Stimulated activated memory B cell treated with anti-CD40 and anti-IgM and Interleukin-4, amounts not matched to agents 10 μg/mL and 1 μg/mL and 100 μg/mL, for 72 hours (primary cell): ENCODE data around the gene ACTR6.
"Not testable (repeated sequence)": the region's sequence is repeated elsewhere in the genome, so short reads cannot be mapped to it uniquely, and the experiment has no call there.

Source experiments
- ATAC-seq: fragments of 150-1000 bp; cut with Tn5 transposase; 2 replicates; pipeline ENCODE4 v1.10.0; 2021
- H3K27ac Mint-ChIP-seq: one replicate; pipeline ENCODE4 v1.8.0; 2022; ENCODE audit warnings: mild to moderate bottlenecking, mixed read lengths
- H3K27me3 Mint-ChIP-seq: one replicate; pipeline ENCODE4 v1.8.0; 2022; ENCODE audit warnings: mixed read lengths
- H3K36me3 Mint-ChIP-seq: one replicate; pipeline ENCODE4 v1.8.0; 2022; ENCODE audit warnings: mixed read lengths
- H3K4me1 Mint-ChIP-seq: one replicate; pipeline ENCODE4 v1.8.0; 2022; ENCODE audit warnings: mixed read lengths
- H3K4me3 Mint-ChIP-seq: one replicate; pipeline ENCODE4 v1.8.0; 2022; ENCODE audit warnings: mild to moderate bottlenecking, moderate library complexity, mixed read lengths
- H3K9me3 Mint-ChIP-seq: one replicate; pipeline ENCODE4 v1.8.0; 2022; ENCODE audit warnings: mixed read lengths

The ACTR6 gene

DNA sequence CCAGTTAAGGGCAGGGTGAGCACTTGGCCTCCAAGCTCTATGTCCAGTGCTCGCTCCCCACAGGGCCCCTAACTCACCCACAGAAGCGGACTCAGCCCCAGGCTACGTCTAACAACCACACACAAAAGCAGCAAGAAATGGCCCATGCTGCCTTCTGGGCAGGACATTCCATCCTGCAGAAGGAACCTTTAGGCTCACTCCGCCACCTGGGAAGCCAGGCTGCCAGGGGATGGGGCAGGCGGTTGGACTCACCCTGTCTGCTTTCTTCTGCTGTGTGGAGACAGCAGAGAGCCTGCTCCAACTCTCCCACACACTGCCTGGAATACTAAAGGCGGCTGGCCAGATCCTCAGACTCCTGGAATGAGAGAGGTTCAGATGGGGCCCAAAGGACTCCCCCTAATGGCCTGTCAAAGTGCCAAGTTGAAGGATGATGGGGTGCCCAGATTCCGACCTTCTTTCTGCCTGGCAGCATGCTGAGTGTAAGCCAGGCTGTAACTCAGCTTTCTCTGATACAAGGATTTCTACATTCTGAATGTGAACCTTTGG lies 30.2 kb upstream of the ACTR6 start:
- Mint-ChIP-seq H3K9me3 (no peaks in the 10 kb centered on the region), H3K4me3 (no peak overlapping the region), H3K27ac (no peak overlapping the region), H3K4me1 (no peaks in the 10 kb centered on the region), H3K27me3 (no peaks in the 10 kb centered on the region), H3K36me3 (peaks cover 25% of the 10 kb centered on the region)
- ATAC-seq = no peak

DNA sequence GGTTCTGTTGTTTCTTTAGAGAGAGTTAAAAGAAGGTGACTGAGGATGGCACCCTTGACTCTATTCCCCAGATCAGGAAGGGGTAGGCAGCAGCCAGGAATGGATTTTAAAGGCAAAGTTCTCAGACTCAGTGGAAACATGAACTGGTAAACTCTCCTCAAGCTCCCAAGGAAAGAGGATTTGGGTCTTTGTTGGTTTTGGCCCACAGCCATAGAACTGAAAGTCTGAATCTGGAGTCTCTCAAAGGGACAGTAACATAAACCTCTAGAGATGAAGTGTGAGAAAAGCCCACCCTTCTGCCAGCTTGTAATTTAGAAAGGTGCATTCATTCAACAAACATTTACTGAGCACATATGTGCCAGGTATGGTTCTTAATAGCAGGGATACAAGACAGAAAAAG lies 29.4 kb upstream of the ACTR6 start:
- Mint-ChIP-seq H3K36me3 (peaks cover 25% of the 10 kb centered on the region), H3K4me1 (no peaks in the 10 kb centered on the region), H3K27ac (no peak overlapping the region), H3K4me3 (no peak overlapping the region), H3K27me3 (no peaks in the 10 kb centered on the region), H3K9me3 (no peaks in the 10 kb centered on the region)
- no peak for ATAC-seq

DNA sequence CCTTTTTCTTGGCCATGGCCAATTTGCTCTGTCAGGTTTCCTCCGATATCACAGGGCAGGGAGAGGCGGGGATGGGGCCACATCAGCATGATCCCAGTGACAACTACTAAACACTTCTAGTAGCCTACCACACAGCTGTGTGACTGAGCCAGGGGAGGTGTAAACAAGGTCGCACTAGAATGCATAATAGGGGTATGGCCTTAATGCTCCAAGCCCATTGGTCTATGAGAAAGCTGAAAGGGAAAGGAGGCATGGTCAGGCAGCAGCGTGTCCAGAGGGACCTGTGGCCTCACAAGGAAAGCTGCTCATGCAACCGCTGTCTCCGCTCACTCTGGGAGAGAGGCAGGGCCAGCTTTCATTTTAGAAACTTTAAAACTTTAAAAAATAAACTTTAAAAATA lies 27.5 kb upstream of the ACTR6 start:
- Mint-ChIP-seq H3K27me3 (no peaks in the 10 kb centered on the region), H3K4me3 (no peak overlapping the region), H3K27ac (no peak overlapping the region), H3K36me3 (peaks cover 27% of the 10 kb centered on the region), H3K9me3 (no peaks in the 10 kb centered on the region), H3K4me1 (no peaks in the 10 kb centered on the region)
- no peak for ATAC-seq

DNA sequence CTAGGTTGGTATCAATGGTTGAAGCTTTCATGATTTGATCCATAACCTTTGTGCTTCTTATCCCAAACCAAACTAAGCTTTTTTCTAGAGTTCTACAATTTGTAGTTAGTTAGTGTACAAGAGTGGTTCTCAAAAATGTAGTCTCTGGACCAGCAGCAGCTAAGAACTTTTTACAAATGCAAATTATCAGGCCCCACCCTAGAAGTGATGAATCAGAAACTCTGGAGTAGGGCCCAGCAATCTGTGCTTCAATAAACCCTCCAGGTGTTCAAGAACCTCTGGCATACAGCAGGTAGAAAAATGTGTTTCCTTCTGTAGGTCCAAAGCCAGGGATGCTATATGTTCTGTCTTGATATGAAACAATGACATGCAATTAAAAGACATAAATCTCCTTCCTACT lies 26.1 kb upstream of the ACTR6 start:
- no peak overlapping the region for H3K27ac Mint-ChIP-seq
- ATAC-seq = no peak
- H3K36me3 Mint-ChIP-seq = peaks cover 35% of the 10 kb centered on the region
- no peaks in the 10 kb centered on the region for H3K27me3 Mint-ChIP-seq
- no peaks in the 10 kb centered on the region for H3K9me3 Mint-ChIP-seq
- no peak overlapping the region for H3K4me3 Mint-ChIP-seq
- H3K4me1 Mint-ChIP-seq = no peaks in the 10 kb centered on the region

DNA sequence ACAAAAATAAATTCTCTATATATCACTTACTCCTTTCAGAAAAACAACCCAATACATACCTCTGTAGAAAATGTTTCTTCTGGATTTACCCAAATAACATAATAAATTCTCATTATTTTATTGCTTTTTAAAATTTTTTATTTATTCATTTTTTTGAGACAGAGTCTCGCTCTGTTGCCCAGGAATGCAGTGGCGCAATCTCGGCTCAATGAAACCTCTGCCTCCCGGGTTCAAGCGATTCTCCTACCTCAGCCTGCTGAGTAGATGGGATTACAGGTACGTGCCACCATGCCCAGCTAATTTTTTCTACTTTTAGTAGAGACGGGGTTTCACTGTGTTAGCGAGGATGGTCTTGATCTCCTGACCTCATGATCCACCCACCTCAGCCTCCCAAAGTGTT lies 24.1 kb upstream of the ACTR6 start:
- H3K9me3 Mint-ChIP-seq, H3K27me3 Mint-ChIP-seq, H3K27ac Mint-ChIP-seq, ATAC-seq, H3K4me3 Mint-ChIP-seq, H3K4me1 Mint-ChIP-seq: not testable (repeated sequence)
- H3K36me3 Mint-ChIP-seq = peaks cover 39% of the 10 kb centered on the region

DNA sequence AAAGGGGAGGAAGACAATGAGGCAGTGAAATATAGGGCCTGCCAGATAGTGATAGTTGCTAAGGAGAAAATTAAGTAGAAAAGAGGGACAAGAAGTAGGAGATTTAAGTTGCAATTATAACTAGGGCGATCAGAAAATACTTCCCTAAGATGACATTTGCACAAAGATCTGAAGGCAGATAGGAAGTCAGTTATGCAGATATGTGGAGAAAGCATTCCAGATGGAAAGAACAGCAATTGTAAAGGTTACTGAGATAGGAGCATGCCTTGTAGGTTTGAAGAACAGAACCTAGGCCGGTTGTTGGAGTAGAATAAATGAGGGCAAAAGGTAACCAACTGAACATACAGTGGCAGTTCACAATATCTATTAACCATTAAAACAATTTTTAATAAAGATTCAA lies 21.4 kb upstream of the ACTR6 start:
- no peaks in the 10 kb centered on the region for H3K27me3 Mint-ChIP-seq
- peaks cover 34% of the 10 kb centered on the region for H3K36me3 Mint-ChIP-seq
- H3K4me1 Mint-ChIP-seq = peaks cover 26% of the 10 kb centered on the region
- no peak overlapping the region for H3K4me3 Mint-ChIP-seq
- no peak overlapping the region for H3K27ac Mint-ChIP-seq
- no peaks in the 10 kb centered on the region for H3K9me3 Mint-ChIP-seq
- no peak for ATAC-seq

DNA sequence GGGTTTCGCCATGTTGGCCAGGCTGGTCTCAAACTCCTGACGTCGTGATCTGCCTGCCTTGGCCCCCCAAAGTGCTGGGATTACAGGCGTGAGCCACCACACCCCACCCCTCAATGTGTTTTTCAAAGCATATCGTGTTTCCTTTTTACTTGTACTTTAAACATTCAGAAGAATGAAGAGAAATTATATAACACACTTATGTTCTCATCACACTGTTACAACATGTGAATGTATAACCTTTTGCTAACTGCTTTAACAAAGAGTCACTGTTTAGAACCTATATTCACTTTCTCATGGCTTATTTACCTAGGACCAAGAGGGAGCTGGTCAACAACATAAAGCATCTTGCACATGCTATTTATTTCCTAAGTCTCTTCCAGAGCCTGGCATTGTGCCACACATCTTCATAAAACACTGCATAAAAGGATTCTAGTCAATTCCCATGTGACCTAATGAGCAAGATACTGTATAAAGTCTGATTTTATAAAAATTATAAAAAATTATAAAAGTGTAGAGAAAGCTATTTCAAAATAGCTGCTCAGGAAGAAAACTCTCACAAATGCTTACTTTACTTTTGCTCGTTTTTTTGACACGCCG lies 16.0 kb upstream of the ACTR6 start:
- no peak overlapping the region for H3K27ac Mint-ChIP-seq
- no peaks in the 10 kb centered on the region for H3K27me3 Mint-ChIP-seq
- peaks cover 29% of the 10 kb centered on the region for H3K4me1 Mint-ChIP-seq
- no peak for ATAC-seq
- no peak overlapping the region for H3K4me3 Mint-ChIP-seq
- peaks cover 37% of the 10 kb centered on the region for H3K36me3 Mint-ChIP-seq
- H3K9me3 Mint-ChIP-seq = no peaks in the 10 kb centered on the region

DNA sequence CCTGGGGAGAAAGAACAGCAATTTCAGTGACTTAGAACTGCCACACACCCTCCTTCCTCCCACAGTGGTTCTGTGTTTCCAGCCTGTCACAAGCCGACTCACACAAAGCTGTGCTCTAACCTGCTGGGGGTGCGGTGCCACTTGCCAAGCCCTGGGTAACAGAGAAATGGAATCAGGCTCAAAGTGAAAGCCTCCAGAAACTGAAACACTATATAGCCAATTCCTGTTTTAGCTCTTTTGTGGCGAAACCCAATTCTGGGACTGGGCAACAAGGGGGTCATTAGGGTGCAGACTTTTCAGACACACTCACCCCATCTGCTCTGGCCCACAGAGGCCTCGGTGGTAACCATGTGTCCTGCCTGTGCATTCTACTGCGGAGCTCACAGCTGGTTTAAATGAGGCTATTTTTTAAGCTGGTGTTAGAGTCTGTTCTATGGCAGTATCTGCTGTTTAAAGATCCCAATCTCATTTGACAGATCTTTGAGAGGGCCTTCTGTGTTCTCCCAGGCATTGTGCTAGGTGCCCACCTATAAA lies 15.2 kb upstream of the ACTR6 start:
- no peak overlapping the region for H3K27ac Mint-ChIP-seq
- no peaks in the 10 kb centered on the region for H3K27me3 Mint-ChIP-seq
- no peak for ATAC-seq

DNA sequence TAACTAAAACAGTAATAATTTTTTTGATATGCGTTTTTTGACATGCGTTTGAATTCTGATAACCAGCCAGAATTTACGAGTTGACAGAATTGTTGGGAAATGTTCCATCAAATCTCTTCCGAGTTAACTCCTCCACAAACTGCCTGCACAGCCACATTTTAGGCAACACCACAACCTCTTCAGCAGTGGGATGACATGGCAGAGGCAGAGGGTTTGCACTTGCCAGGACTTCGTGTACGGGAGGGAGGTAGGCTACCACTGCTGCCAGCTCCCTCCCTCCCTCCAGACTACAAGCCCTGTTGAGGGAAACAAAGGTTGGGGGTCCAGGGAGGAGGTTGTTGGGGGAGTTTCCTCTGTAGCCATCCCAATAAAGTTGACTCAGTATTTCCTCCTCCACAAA lies 14.5 kb upstream of the ACTR6 start:
- Mint-ChIP-seq H3K36me3 (peaks cover 38% of the 10 kb centered on the region), H3K4me3 (no peak overlapping the region), H3K9me3 (no peaks in the 10 kb centered on the region), H3K27me3 (no peaks in the 10 kb centered on the region), H3K27ac (no peak overlapping the region), H3K4me1 (peaks cover 31% of the 10 kb centered on the region)
- no peak for ATAC-seq

More for the DNA sequence above, 15.2 kb upstream of the ACTR6 start:
- Mint-ChIP-seq H3K36me3 (peaks cover 41% of the 10 kb centered on the region), H3K9me3 (no peaks in the 10 kb centered on the region), H3K4me3 (no peak overlapping the region), H3K4me1 (peaks cover 29% of the 10 kb centered on the region)

DNA sequence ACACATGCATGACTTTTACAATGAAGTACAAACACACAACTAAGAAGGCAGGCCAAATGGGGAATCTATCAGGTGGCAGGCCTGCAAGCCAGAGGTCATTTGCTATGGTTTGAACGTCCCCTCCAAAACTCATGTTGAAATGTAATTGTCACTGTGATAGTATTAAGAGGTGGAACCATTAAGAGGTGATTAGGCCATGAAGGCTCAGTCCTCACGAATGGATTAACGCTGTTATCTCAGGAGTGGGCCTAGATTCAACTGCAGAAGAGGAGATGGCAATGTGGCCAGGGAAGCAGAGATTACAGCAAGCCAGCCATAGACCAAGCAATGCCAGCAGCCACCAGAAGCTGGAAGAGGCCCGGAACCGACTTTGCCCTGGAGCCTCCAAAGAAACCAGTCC lies 13.5 kb upstream of the ACTR6 start:
- Mint-ChIP-seq H3K27me3 (no peaks in the 10 kb centered on the region), H3K4me1 (peaks cover 31% of the 10 kb centered on the region), H3K27ac (no peak overlapping the region), H3K4me3 (no peak overlapping the region), H3K9me3 (no peaks in the 10 kb centered on the region), H3K36me3 (peaks cover 43% of the 10 kb centered on the region)
- ATAC-seq = no peak

DNA sequence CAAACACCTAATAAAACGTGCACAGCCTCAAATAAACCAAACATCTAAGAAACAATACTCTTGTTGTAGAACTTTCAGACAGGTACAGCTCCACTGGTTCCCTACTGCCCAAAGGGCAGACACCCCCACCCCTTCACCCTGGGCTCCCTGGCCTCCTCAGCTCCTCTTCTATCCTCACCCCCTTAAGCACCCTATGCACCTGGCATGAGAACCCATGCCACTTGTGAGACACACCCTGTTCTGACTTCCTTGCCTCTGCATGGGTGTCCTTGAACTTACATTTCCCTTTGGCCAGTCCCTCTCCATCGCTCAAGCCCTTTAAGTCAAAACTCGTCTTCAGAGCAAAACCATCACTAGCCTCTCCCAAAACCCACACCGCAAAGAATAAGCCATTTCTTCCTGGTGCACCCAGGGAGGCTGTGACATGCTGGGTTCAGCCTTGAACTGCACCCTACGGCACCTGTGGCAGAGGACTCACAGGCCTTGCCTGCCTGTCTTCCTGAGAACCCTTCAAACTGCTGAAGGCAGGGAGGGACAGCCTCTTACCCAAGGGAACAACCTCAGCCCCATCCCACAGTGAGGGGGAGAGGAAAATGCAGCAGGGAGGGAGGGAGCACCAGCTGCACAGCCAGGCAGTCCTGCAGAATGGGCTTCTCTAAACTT lies 12.6 kb upstream of the ACTR6 start:
- Mint-ChIP-seq H3K4me3 (no peak overlapping the region), H3K9me3 (no peaks in the 10 kb centered on the region), H3K4me1 (peaks cover 24% of the 10 kb centered on the region), H3K36me3 (peaks cover 46% of the 10 kb centered on the region), H3K27me3 (no peaks in the 10 kb centered on the region), H3K27ac (no peak overlapping the region)
- ATAC-seq = no peak

DNA sequence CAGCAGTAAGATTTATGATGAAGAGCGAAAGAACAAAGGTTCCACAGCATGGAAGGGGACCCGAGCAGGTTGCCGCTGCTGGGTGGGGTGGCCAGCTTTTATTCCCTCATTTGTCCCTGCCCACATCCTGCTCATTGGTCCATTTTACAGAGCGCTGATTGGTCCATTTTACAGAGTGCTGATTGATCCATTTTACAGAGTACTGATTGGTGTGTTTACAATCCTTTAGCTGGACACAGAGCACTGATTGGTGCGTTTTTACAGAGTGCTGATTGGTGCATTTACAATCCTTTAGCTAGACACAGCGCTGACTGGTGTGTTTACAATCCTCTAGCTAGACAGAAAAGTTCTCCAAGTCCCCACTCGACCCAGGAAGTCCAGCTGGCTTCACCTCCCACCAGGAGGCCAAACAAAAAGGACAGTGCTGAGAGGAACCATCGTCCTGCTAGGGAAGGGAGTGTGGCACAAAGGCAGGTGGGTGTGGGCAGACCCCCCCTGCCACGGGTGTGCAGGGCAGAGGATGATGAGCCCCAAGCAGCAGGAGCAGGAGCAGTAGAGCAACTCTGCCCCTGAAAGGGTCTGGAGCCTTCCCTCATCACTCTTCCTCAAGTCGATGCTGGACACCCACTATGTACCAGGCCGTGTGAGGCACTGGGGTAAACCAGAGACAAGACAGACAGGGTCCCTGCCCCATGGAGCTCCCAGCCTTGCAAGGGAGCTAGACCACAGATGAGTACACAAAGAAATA lies 11.6 kb upstream of the ACTR6 start:
- not testable (repeated sequence) for H3K4me3 Mint-ChIP-seq, H3K9me3 Mint-ChIP-seq, ATAC-seq, H3K27me3 Mint-ChIP-seq
- Mint-ChIP-seq H3K4me1 (peaks cover 15% of the 10 kb centered on the region), H3K27ac (peak overlapping the region; percentile 5), H3K36me3 (peaks cover 50% of the 10 kb centered on the region)

DNA sequence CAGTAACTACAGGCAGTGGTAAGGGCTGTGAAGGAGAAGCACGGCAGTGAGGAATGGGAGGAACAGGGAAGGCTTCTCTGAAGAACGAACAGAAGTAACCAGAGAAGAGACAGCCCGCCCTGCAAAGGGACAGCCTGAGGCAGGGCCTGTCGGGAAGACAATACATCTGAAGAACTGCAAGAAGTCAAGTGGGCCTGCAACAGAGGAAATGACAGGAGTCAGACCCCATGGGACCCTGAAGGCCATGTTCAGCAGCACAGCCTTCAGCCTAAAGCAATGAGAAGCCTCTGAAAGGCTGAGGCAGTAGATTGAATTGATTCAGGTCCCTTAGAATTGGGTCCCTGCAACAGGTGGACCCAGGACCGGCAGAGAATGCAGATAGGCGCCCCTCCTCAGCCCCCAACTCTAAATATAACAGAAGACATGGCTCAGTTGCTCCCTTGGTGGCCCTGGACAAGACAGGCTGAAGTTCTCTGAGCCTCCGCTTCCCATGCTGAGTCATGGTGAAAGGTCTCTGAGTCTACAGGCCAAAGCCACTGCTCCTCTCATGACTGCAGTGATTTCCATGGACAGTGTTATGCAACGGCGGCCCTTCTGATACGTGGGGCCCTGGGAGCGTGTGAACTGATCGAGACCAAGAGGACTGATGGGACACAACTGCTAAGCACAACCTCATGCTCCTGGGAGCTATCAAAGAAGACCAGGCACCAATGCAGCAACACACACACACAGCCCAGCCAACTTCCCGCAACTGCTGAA lies 10.8 kb upstream of the ACTR6 start:
- ATAC-seq = no peak
- peak overlapping the region; percentile 5 for H3K27ac Mint-ChIP-seq
- no peaks in the 10 kb centered on the region for H3K9me3 Mint-ChIP-seq
- peaks cover 58% of the 10 kb centered on the region for H3K36me3 Mint-ChIP-seq
- no peak overlapping the region for H3K4me3 Mint-ChIP-seq
- H3K4me1 Mint-ChIP-seq = peaks cover 10% of the 10 kb centered on the region
- H3K27me3 Mint-ChIP-seq = no peaks in the 10 kb centered on the region

DNA sequence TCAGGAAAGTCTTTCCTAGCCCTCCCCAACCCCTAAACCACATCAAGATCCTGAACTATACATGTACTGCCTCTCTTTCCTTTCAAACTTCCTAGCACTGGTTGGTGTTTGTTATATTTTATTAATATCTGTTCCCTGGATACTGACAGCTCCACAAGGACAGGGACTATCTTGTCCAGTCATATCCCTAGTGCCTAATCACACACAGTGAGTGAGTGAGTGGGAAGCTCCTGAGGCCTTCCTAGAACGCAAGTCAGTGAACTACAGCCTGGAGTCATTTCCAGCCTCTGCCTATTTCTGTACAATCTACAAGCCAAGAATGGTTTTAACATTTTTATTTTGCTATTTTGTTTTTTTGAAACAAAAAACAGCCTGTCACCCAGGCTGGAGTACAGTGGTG lies 7.5 kb upstream of the ACTR6 start:
- Mint-ChIP-seq H3K4me3 (no peak overlapping the region), H3K36me3 (peaks cover 68% of the 10 kb centered on the region), H3K27ac (no peak overlapping the region), H3K9me3 (no peaks in the 10 kb centered on the region), H3K4me1 (peaks cover 13% of the 10 kb centered on the region), H3K27me3 (no peaks in the 10 kb centered on the region)
- no peak for ATAC-seq

DNA sequence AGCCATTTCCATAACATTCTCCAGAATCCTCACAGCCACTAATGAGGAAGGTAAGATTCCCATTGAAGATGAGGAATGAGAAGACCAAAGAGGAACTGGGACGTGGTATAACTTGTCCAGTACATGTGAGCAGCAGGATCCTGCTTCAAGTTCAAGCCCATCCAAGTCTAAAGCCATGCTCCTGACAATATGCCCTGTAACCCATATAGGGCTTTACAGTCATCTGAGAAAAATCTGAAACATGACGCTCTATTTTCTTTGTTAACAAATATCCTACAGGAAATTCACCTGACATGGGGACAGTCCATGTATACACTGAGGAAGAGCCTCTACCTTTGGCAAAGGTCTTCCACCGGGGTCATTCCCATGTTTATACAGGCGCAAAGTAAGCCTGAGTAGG lies 3.1 kb upstream of the ACTR6 start:
- Mint-ChIP-seq H3K36me3 (peaks cover 32% of the 10 kb centered on the region), H3K9me3 (no peaks in the 10 kb centered on the region), H3K4me1 (peaks cover 29% of the 10 kb centered on the region), H3K27me3 (no peaks in the 10 kb centered on the region), H3K4me3 (no peak overlapping the region), H3K27ac (no peak overlapping the region)
- no peak for ATAC-seq
